IPS-11a (cell line): ENCODE measurements around the gene COL1A1.

Experiments
- H3K4me3 ChIP-seq: one replicate; pipeline ENCODE4 v1.5.1; 2013; ENCODE audit warnings: low read depth, low read length, control low read depth

Gene COL1A1

GRCh38 chr17:50187751-50188530 lies 13.5 kb downstream of the COL1A1 start:
- no peak overlapping the region for H3K4me3 ChIP-seq

GRCh38 chr17:50187394-50187725 lies 14.1 kb downstream of the COL1A1 start:
- no peak overlapping the region for H3K4me3 ChIP-seq

- no peak overlapping the region for H3K4me3 ChIP-seq
These were observed 14.6 kb downstream of the COL1A1 start for GRCh38 chr17:50186661-50187393.

- no peak overlapping the region for H3K4me3 ChIP-seq
These were observed 15.6 kb downstream of the COL1A1 start for GRCh38 chr17:50185631-50186471.

GRCh38 chr17:50184611-50185398 lies 16.6 kb downstream of the COL1A1 start:
- no peak overlapping the region for H3K4me3 ChIP-seq

GRCh38 chr17:50184064-50184463 lies 17.4 kb downstream of the COL1A1 start:
- no peak overlapping the region for H3K4me3 ChIP-seq

- no peak overlapping the region for H3K4me3 ChIP-seq
These were observed 17.9 kb downstream of the COL1A1 start for GRCh38 chr17:50183421-50183994.

- no peak overlapping the region for H3K4me3 ChIP-seq
These were observed 18.5 kb downstream of the COL1A1 start for GRCh38 chr17:50182783-50183420.

- H3K4me3 ChIP-seq: no peak overlapping the region
These were observed 19.6 kb downstream of the COL1A1 start for GRCh38 chr17:50181591-50182560.

GRCh38 chr17:50181144-50181543 lies 20.3 kb downstream of the COL1A1 start:
- no peak overlapping the region for H3K4me3 ChIP-seq

GRCh38 chr17:50180620-50181019 lies 20.8 kb downstream of the COL1A1 start:
- no peak overlapping the region for H3K4me3 ChIP-seq

GRCh38 chr17:50180111-50180510 lies 21.3 kb downstream of the COL1A1 start:
- no peak overlapping the region for H3K4me3 ChIP-seq

- H3K4me3 ChIP-seq: no peak overlapping the region
These were observed 23.2 kb downstream of the COL1A1 start for GRCh38 chr17:50177983-50178834.

GRCh38 chr17:50177476-50177875 lies 24.0 kb downstream of the COL1A1 start:
- no peak overlapping the region for H3K4me3 ChIP-seq

GRCh38 chr17:50176559-50177357 lies 24.7 kb downstream of the COL1A1 start:
- H3K4me3 ChIP-seq: no peak overlapping the region

GRCh38 chr17:50175035-50175807 lies 26.2 kb downstream of the COL1A1 start:
- H3K4me3 ChIP-seq: no peak overlapping the region
